ENCODE data around the gene OXSR1. TPM values are rescaled to one million over a fixed set of nuclear protein-coding genes. Genes with fewer than 3 reads are reported as not detected.
"Not testable (repeated sequence)": the region's sequence is repeated elsewhere in the genome, so short reads cannot be mapped to it uniquely, and the experiment has no call there.

The OXSR1 gene
- total RNA-seq, 3 donors from 2014 or later, result 45.3 to 47.4 (median 45.5) TPM

- DNase-seq; H3K9me3 Mint-ChIP-seq; H3K27me3 Mint-ChIP-seq (ENCODE audit: low read depth); ATAC-seq: not testable (repeated sequence)
- Mint-ChIP-seq H3K4me1 (ENCODE audit: low read depth) (peaks cover 39% of the 10 kb centered on the region), H3K36me3 (ENCODE audit: insufficient read depth) (peaks cover 40% of the 10 kb centered on the region), H3K4me3 (peak overlapping the region; percentile 31)
These were observed 37.6 kb downstream of the OXSR1 start for GRCh38 chr3:38202931-38203330.

- no peak for DNase-seq
- H3K36me3 Mint-ChIP-seq (ENCODE audit: insufficient read depth), result peaks cover 39% of the 10 kb centered on the region
- no peak for ATAC-seq
- H3K4me1 Mint-ChIP-seq (ENCODE audit: low read depth), result peaks cover 43% of the 10 kb centered on the region
- H3K27me3 Mint-ChIP-seq (ENCODE audit: low read depth), result no peaks in the 10 kb centered on the region
- no peak overlapping the region for H3K4me3 Mint-ChIP-seq
- H3K9me3 Mint-ChIP-seq, result no peaks in the 10 kb centered on the region
These were observed 38.4 kb downstream of the OXSR1 start for GRCh38 chr3:38203690-38204089.

GRCh38 chr3:38204599-38205471, 39.5 kb downstream of the OXSR1 start:
- H3K9me3 Mint-ChIP-seq, result no peaks in the 10 kb centered on the region
- ATAC-seq (peak; percentile 56 to 72), DNase-seq (no peak)
- no peaks in the 10 kb centered on the region for H3K27me3 Mint-ChIP-seq (ENCODE audit: low read depth)
- no peak overlapping the region for H3K4me3 Mint-ChIP-seq
- peaks cover 48% of the 10 kb centered on the region for H3K4me1 Mint-ChIP-seq (ENCODE audit: low read depth)
- peaks cover 32% of the 10 kb centered on the region for H3K36me3 Mint-ChIP-seq (ENCODE audit: insufficient read depth)

- Mint-ChIP-seq H3K9me3 (no peaks in the 10 kb centered on the region), H3K4me1 (ENCODE audit: low read depth) (peaks cover 54% of the 10 kb centered on the region)
- peak; percentile 62 to 70 for ATAC-seq
These were observed 40.1 kb downstream of the OXSR1 start for GRCh38 chr3:38205472-38205805.

GRCh38 chr3:38207254-38208003, 42.1 kb downstream of the OXSR1 start:
- ATAC-seq (no peak), DNase-seq (no peak)
- Mint-ChIP-seq H3K36me3 (ENCODE audit: insufficient read depth) (peaks cover 23% of the 10 kb centered on the region), H3K4me3 (no peak overlapping the region), H3K27me3 (ENCODE audit: low read depth) (no peaks in the 10 kb centered on the region), H3K9me3 (no peaks in the 10 kb centered on the region), H3K4me1 (ENCODE audit: low read depth) (peaks cover 60% of the 10 kb centered on the region)

More at GRCh38 chr3:38205472-38205805, 40.1 kb downstream of the OXSR1 start:
- Mint-ChIP-seq H3K27me3 (ENCODE audit: low read depth) (no peaks in the 10 kb centered on the region), H3K36me3 (ENCODE audit: insufficient read depth) (peaks cover 30% of the 10 kb centered on the region), H3K4me3 (no peak overlapping the region)
- DNase-seq, result no peak

- H3K27me3 Mint-ChIP-seq (ENCODE audit: low read depth), result no peaks in the 10 kb centered on the region
- H3K4me3 Mint-ChIP-seq, result peak overlapping the region; percentile 26
- peaks cover 59% of the 10 kb centered on the region for H3K4me1 Mint-ChIP-seq (ENCODE audit: low read depth)
- DNase-seq, result no peak
- H3K9me3 Mint-ChIP-seq, result no peaks in the 10 kb centered on the region
- peak in 1 of 2 donors; percentile 51 for ATAC-seq
- peaks cover 19% of the 10 kb centered on the region for H3K36me3 Mint-ChIP-seq (ENCODE audit: insufficient read depth)
These were observed 44.9 kb downstream of the OXSR1 start for GRCh38 chr3:38210141-38210757.

GRCh38 chr3:38212141-38212540, 46.8 kb downstream of the OXSR1 start:
- Mint-ChIP-seq H3K27me3 (ENCODE audit: low read depth) (no peaks in the 10 kb centered on the region), H3K4me1 (ENCODE audit: low read depth) (peaks cover 48% of the 10 kb centered on the region), H3K36me3 (ENCODE audit: insufficient read depth) (peaks cover 23% of the 10 kb centered on the region), H3K4me3 (no peak overlapping the region), H3K9me3 (no peaks in the 10 kb centered on the region)
- ATAC-seq, result no peak
- no peak for DNase-seq

GRCh38 chr3:38214560-38214959, 49.2 kb downstream of the OXSR1 start:
- H3K4me1 Mint-ChIP-seq (ENCODE audit: low read depth), result peaks cover 38% of the 10 kb centered on the region

GRCh38 chr3:38219609-38220197, 54.4 kb downstream of the OXSR1 start:
- Mint-ChIP-seq H3K4me3 (no peak overlapping the region), H3K36me3 (ENCODE audit: insufficient read depth) (peaks cover 37% of the 10 kb centered on the region), H3K9me3 (no peaks in the 10 kb centered on the region), H3K4me1 (ENCODE audit: low read depth) (peaks cover 13% of the 10 kb centered on the region), H3K27me3 (ENCODE audit: low read depth) (no peaks in the 10 kb centered on the region)
- DNase-seq (no peak), ATAC-seq (no peak)

More at GRCh38 chr3:38214560-38214959, 49.2 kb downstream of the OXSR1 start:
- H3K4me3 Mint-ChIP-seq, result no peak overlapping the region
- no peaks in the 10 kb centered on the region for H3K9me3 Mint-ChIP-seq
- ATAC-seq, result no peak
- no peaks in the 10 kb centered on the region for H3K27me3 Mint-ChIP-seq (ENCODE audit: low read depth)
- no peak for DNase-seq
- peaks cover 32% of the 10 kb centered on the region for H3K36me3 Mint-ChIP-seq (ENCODE audit: insufficient read depth)

- Mint-ChIP-seq H3K4me1 (ENCODE audit: low read depth) (peaks cover 16% of the 10 kb centered on the region), H3K36me3 (ENCODE audit: insufficient read depth) (peaks cover 41% of the 10 kb centered on the region), H3K27me3 (ENCODE audit: low read depth) (no peaks in the 10 kb centered on the region), H3K4me3 (no peak overlapping the region), H3K9me3 (no peaks in the 10 kb centered on the region)
- no peak for ATAC-seq
- DNase-seq, result no peak
These were observed 55.7 kb downstream of the OXSR1 start for GRCh38 chr3:38221005-38221404.

- Mint-ChIP-seq H3K4me1 (ENCODE audit: low read depth) (peaks cover 19% of the 10 kb centered on the region), H3K27me3 (ENCODE audit: low read depth) (no peaks in the 10 kb centered on the region), H3K9me3 (no peaks in the 10 kb centered on the region), H3K4me3 (no peak overlapping the region), H3K36me3 (ENCODE audit: insufficient read depth) (peaks cover 36% of the 10 kb centered on the region)
- ATAC-seq, result no peak
- no peak for DNase-seq
These were observed 56.8 kb downstream of the OXSR1 start for GRCh38 chr3:38222032-38222634.

GRCh38 chr3:38224357-38224756, 59.0 kb downstream of the OXSR1 start:
- peaks cover 39% of the 10 kb centered on the region for H3K36me3 Mint-ChIP-seq (ENCODE audit: insufficient read depth)
- no peaks in the 10 kb centered on the region for H3K27me3 Mint-ChIP-seq (ENCODE audit: low read depth)
- H3K4me1 Mint-ChIP-seq (ENCODE audit: low read depth), result peaks cover 18% of the 10 kb centered on the region
- no peaks in the 10 kb centered on the region for H3K9me3 Mint-ChIP-seq
- ATAC-seq (no peak), DNase-seq (no peak)
- no peak overlapping the region for H3K4me3 Mint-ChIP-seq

- peaks cover 10% of the 10 kb centered on the region for H3K4me1 Mint-ChIP-seq (ENCODE audit: low read depth)
- H3K36me3 Mint-ChIP-seq (ENCODE audit: insufficient read depth), result peaks cover 42% of the 10 kb centered on the region
These were observed 60.9 kb downstream of the OXSR1 start for GRCh38 chr3:38226273-38226672.

GRCh38 chr3:38227989-38228388, 62.7 kb downstream of the OXSR1 start:
- no peak for ATAC-seq
- DNase-seq, result no peak
- Mint-ChIP-seq H3K27me3 (ENCODE audit: low read depth) (no peaks in the 10 kb centered on the region), H3K4me1 (ENCODE audit: low read depth) (peaks cover 10% of the 10 kb centered on the region), H3K4me3 (no peak overlapping the region), H3K36me3 (ENCODE audit: insufficient read depth) (peaks cover 45% of the 10 kb centered on the region), H3K9me3 (no peaks in the 10 kb centered on the region)

More at GRCh38 chr3:38226273-38226672, 60.9 kb downstream of the OXSR1 start:
- Mint-ChIP-seq H3K4me3 (no peak overlapping the region), H3K27me3 (ENCODE audit: low read depth) (no peaks in the 10 kb centered on the region), H3K9me3 (no peaks in the 10 kb centered on the region)
- ATAC-seq (no peak), DNase-seq (no peak)
